ENCODE results near the gene COA6.

DNA sequence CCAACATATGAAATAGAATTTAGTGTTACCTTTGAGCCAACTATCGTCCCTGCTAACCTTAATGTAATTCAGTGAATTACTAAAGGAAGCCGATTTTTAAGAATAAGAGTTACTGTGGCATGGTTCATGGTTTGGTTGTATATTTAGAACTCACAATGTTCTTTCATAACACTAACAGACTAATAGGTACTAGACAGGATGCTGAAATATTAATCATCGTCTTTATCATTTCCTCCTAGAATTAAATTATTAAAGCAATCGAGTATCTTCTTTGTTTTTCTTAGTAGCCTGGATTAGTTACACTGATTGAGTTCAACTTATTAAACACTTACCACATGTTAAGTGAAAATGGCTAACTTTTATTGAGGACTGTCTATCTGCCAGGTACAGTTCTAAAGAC is 58.0 kb downstream of the COA6 start:
- TF ChIP-seq, protein P1, sequence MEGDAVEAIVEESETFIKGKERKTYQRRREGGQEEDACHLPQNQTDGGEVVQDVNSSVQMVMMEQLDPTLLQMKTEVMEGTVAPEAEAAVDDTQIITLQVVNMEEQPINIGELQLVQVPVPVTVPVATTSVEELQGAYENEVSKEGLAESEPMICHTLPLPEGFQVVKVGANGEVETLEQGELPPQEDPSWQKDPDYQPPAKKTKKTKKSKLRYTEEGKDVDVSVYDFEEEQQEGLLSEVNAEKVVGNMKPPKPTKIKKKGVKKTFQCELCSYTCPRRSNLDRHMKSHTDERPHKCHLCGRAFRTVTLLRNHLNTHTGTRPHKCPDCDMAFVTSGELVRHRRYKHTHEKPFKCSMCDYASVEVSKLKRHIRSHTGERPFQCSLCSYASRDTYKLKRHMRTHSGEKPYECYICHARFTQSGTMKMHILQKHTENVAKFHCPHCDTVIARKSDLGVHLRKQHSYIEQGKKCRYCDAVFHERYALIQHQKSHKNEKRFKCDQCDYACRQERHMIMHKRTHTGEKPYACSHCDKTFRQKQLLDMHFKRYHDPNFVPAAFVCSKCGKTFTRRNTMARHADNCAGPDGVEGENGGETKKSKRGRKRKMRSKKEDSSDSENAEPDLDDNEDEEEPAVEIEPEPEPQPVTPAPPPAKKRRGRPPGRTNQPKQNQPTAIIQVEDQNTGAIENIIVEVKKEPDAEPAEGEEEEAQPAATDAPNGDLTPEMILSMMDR (IDR thresholded peaks at IDR 0.05; ENCODE audit: insufficient read depth, low read length): no peak
- no peak for TF ChIP-seq GABPA (IDR thresholded peaks at IDR 0.05; ENCODE audit: low read depth)
- TF ChIP-seq REST (IDR thresholded peaks at IDR 0.05; ENCODE audit: insufficient replicate concordance, low read depth): no peak
- TF ChIP-seq SPI1 (IDR thresholded peaks at IDR 0.05; ENCODE audit: borderline replicate concordance, low read depth): no peak

Data from HL-60 (cell line).